ENCODE results near the gene KLC4. TPM values are rescaled to one million over a fixed set of nuclear protein-coding genes. Genes with fewer than 3 reads are reported as not detected.
A peak's percentile ranks its signal among the peaks of the same experiment; 100 is the strongest.

KLC4 gene
- total and polyA plus RNA-seq, 9 of the 15 experiments (the other 6 are each of a cell fraction or from before 2014, with no cell fraction given) = 1.7 to 16.2 (median 7.7) TPM

DNA sequence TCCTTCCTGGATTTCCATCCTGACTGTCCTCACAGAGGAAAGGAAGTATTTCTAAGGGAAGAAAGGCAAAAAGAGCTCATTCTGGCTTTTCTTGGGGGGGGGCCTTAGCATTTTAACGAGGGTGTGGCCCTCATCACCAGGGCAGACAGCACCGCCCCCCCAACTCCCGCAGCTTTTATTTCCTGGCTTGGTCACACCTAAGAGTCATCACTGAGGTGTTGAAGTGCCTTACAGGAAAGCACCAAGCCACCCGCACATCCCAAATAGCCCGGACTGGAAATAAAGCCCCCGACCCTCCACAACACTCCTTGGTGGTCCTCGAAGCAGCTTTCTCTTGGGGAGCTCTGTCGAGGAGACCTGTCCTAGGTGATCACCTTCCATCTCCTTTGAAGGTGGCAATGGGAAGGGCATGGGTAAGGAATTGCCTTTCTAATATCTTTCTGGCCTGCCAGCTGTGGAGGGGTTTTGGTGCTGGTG is 17.9 kb downstream of the KLC4 start:
- Histone ChIP-seq H2AFZ (ENCODE audit: low read depth, low read length) (no peak overlapping the region), H4K20me1 (replicated peaks; ENCODE audit: control insufficient read depth, insufficient read depth, low read length) (0 out of 2 replicates have a peak, but pooled peaks cover 2% of the 10 kb centered on the region), H3K9me1 (ENCODE audit: control insufficient read depth, insufficient read depth, low read length) (no peaks in the 10 kb centered on the region), H3K79me2 (ENCODE audit: control insufficient read depth, insufficient read depth, low read length) (no peaks in the 10 kb centered on the region), H3K27ac (ENCODE audit: extremely low read depth, low read depth, low read length) (no peak overlapping the region), H3K36me3 (ENCODE audit: control insufficient read depth, insufficient read depth, low read length) (no peaks in the 10 kb centered on the region), H3K4me3 (no peak overlapping the region), H3K27me3 (ENCODE audit: control insufficient read depth in 2 of 2, insufficient read depth in 2 of 2, low read length in 2 of 2) (peaks cover 2 to 8% of the 10 kb centered on the region in 2 experiments; a peak in 2 of 5 replicates), H3K9me3 (replicated peaks; ENCODE audit: control insufficient read depth, insufficient read depth, low read depth, low read length) (no peaks in the 10 kb centered on the region), H3K4me1 (replicated peaks in 1 of 2; ENCODE audit: control insufficient read depth in 2 of 2, insufficient read depth in 2 of 2, low read length in 2 of 2) (peaks cover 2 to 19% of the 10 kb centered on the region in 2 experiments; a peak in 4 of 5 replicates), H3K4me2 (ENCODE audit: insufficient read depth, low read length) (no peak overlapping the region), H3K9ac (ENCODE audit: insufficient read depth in 1 of 2, low read depth in 2 of 2, low read length in 2 of 2) (peak overlapping the region in 1 of 2 experiments; percentile 39; a peak in 1 of 4 replicates)
- TF ChIP-seq, protein P1, sequence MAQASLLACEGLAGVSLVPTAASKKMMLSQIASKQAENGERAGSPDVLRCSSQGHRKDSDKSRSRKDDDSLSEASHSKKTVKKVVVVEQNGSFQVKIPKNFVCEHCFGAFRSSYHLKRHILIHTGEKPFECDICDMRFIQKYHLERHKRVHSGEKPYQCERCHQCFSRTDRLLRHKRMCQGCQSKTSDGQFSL (CRISPR knock-in tag; IDR thresholded peaks at IDR 0.05) = peak; percentile 17; the same call in 1 of the 2 replicates
- TF ChIP-seq, protein P1 (tag; IDR thresholded peaks at IDR 0.05) = peak in 1 of 2 experiments; percentile 70; a peak in 1 of 4 replicates
- TF ChIP-seq FOSL1 (tag; conservative IDR thresholded peaks at IDR 0.05) = no peak
- in situ Hi-C loops (cut with MboI) = no loop called here
- ChIA-PET CTCF (ENCODE audit: low intra/inter-chr PET ratio) (no interaction called here), POLR2A (interaction anchor here (1.0 to 1.7 kb wide), 3 partner anchors 11 to 96 kb away, joined by 3 to 4 read pairs (median 3); partner anchors contain the start of genes KLC4 and MRPL2)
- no peak for FAIRE-seq
- no peak for DNase-seq (ENCODE audit: extremely low read depth in 1 of 4, low spot score in 3 of 4)
- WGBS (ENCODE audit: insufficient coverage, low coverage, missing lambda C conversion rate) = 51% methylated on average over 8 of the region's 8 CpGs
- intact Hi-C loops (cut with micrococcal nuclease) = no loop called here
- no TSS peak for BruUV-seq (replicated peaks)
- ATAC-seq = no peak
